ENCODE data around the gene CDH4. TPM values are rescaled to one million over a fixed set of nuclear protein-coding genes. Genes with fewer than 3 reads are reported as not detected.

The CDH4 gene
- total and polyA plus RNA-seq, 2 of the 13 experiments (the other 11 are each of a cell fraction or from before 2014, with no cell fraction given) = not detected

DNA sequence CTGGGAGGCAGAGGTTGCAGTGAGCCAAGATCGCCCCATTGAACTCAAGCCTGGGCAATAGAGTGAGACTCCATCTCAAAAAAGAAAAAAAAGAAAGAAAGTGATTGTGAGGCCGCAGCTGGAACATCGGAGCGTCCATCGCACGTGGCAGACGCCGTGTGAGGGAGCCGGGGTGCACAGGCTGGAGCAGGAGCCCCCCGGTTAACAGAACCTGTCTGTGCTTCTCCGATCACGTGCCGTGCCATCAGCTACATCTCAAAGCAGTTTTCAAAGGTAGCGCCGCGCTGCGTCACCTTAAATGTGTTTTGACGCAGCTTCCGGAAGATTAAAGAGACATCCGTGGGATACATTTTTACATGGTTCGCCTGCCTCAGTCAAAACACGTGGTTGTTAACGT, 674.7 kb downstream of the CDH4 start:
- DNase-seq (ENCODE audit: low spot score) (no peak), FAIRE-seq (no peak), ATAC-seq (no peak)
- no peaks in the 10 kb centered on the region for H3K9me3 ChIP-seq (ENCODE audit: low read length)
- 65% methylated on average over 23 of the region's 23 CpGs for WGBS (ENCODE audit: low lambda C conversion rate)
- H3K79me2 ChIP-seq (ENCODE audit: insufficient read depth, low read length) = no peaks in the 10 kb centered on the region
- no TSS peak for BruUV-seq (replicated peaks)
- peaks cover 24 to 82% of the 10 kb centered on the region in 2 experiments for H3K27me3 ChIP-seq (ENCODE audit: control insufficient read depth in 1 of 2, insufficient read depth in 2 of 2, low read length in 2 of 2)
- no peaks in the 10 kb centered on the region; the same call in 1 of the 2 replicates for H4K20me1 ChIP-seq (ENCODE audit: insufficient read depth, low read length)
- H3K4me3 ChIP-seq (replicated peaks in 1 of 3; ENCODE audit: insufficient read depth in 1 of 3, low read depth in 2 of 3, low read length in 3 of 3) = no peak overlapping the region
- intact Hi-C loops (cut with micrococcal nuclease; ENCODE audit: unreplicated experiment) = no loop called here
- no peak overlapping the region for H3K9ac ChIP-seq (ENCODE audit: insufficient read depth, low read depth, low read length)
- TF ChIP-seq PCBP2 (optimal IDR thresholded peaks at IDR 0.05; ENCODE audit: low read depth, low read length, poor library complexity, severe bottlenecking) = no peak
- no peak for TF ChIP-seq ZNF879 (CRISPR knock-in tag; IDR thresholded peaks at IDR 0.05)
- TF ChIP-seq ZNF746 (CRISPR knock-in tag; IDR thresholded peaks at IDR 0.05) = no peak
- no peak for TF ChIP-seq AKAP8 (CRISPR knock-in tag; IDR thresholded peaks at IDR 0.05)
- no peak for TF ChIP-seq SSRP1 (CRISPR knock-in tag; IDR thresholded peaks at IDR 0.05)
- TF ChIP-seq AGO1 (IDR thresholded peaks at IDR 0.05; ENCODE audit: low read depth, low read length, poor library complexity, severe bottlenecking) = no peak
- no peak for TF ChIP-seq ATF7 (IDR thresholded peaks at IDR 0.05)
- no peak for TF ChIP-seq ATF7 (CRISPR knock-in tag; IDR thresholded peaks at IDR 0.05)
- TF ChIP-seq ESRRA (CRISPR knock-in tag; IDR thresholded peaks at IDR 0.05; ENCODE audit: low read depth) = no peak
- no peak for TF ChIP-seq SMYD3 (CRISPR knock-in tag; IDR thresholded peaks at IDR 0.05)
- no peak for TF ChIP-seq ZSCAN21 (CRISPR knock-in tag; IDR thresholded peaks at IDR 0.05; ENCODE audit: borderline replicate concordance)
- TF ChIP-seq, protein P1, sequence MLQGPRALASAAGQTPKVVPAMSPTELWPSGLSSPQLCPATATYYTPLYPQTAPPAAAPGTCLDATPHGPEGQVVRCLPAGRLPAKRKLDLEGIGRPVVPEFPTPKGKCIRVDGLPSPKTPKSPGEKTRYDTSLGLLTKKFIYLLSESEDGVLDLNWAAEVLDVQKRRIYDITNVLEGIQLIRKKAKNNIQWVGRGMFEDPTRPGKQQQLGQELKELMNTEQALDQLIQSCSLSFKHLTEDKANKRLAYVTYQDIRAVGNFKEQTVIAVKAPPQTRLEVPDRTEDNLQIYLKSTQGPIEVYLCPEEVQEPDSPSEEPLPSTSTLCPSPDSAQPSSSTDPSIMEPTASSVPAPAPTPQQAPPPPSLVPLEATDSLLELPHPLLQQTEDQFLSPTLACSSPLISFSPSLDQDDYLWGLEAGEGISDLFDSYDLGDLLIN (CRISPR knock-in tag; IDR thresholded peaks at IDR 0.05; ENCODE audit: borderline replicate concordance) = no peak
- TF ChIP-seq SALL2 (CRISPR knock-in tag; IDR thresholded peaks at IDR 0.05) = no peak
- TF ChIP-seq KDM2A (CRISPR knock-in tag; IDR thresholded peaks at IDR 0.05; ENCODE audit: borderline replicate concordance, low read depth) = no peak
- TF ChIP-seq ZKSCAN1 (IDR thresholded peaks at IDR 0.05; ENCODE audit: low read length) = no peak
- TF ChIP-seq ZNF205 (CRISPR knock-in tag; IDR thresholded peaks at IDR 0.05) = no peak
- TF ChIP-seq, protein P2, sequence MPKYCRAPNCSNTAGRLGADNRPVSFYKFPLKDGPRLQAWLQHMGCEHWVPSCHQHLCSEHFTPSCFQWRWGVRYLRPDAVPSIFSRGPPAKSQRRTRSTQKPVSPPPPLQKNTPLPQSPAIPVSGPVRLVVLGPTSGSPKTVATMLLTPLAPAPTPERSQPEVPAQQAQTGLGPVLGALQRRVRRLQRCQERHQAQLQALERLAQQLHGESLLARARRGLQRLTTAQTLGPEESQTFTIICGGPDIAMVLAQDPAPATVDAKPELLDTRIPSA (CRISPR knock-in tag; IDR thresholded peaks at IDR 0.05; ENCODE audit: borderline replicate concordance) = no peak
- TF ChIP-seq, protein P3, sequence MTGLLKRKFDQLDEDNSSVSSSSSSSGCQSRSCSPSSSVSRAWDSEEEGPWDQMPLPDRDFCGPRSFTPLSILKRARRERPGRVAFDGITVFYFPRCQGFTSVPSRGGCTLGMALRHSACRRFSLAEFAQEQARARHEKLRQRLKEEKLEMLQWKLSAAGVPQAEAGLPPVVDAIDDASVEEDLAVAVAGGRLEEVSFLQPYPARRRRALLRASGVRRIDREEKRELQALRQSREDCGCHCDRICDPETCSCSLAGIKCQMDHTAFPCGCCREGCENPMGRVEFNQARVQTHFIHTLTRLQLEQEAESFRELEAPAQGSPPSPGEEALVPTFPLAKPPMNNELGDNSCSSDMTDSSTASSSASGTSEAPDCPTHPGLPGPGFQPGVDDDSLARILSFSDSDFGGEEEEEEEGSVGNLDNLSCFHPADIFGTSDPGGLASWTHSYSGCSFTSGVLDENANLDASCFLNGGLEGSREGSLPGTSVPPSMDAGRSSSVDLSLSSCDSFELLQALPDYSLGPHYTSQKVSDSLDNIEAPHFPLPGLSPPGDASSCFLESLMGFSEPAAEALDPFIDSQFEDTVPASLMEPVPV (CRISPR knock-in tag; IDR thresholded peaks at IDR 0.05) = no peak
- TF ChIP-seq, protein P4, sequence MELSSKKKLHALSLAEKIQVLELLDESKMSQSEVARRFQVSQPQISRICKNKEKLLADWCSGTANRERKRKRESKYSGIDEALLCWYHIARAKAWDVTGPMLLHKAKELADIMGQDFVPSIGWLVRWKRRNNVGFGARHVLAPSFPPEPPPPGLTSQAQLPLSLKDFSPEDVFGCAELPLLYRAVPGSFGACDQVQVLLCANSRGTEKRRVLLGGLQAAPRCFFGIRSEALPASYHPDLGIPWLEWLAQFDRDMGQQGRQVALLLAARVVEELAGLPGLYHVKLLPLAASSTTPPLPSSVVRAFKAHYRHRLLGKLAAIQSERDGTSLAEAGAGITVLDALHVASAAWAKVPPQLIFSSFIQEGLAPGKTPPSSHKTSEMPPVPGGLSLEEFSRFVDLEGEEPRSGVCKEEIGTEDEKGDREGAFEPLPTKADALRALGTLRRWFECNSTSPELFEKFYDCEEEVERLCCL (CRISPR knock-in tag; IDR thresholded peaks at IDR 0.05; ENCODE audit: borderline replicate concordance) = no peak
- no peak for TF ChIP-seq MYNN (CRISPR knock-in tag; IDR thresholded peaks at IDR 0.05; ENCODE audit: low read depth)
- ChIA-PET CTCF (ENCODE audit: low intra/inter-chr PET ratio, low total read pairs) (no interaction called here), POLR2A (no interaction called here)
- no peaks in the 10 kb centered on the region for H3K36me3 ChIP-seq (replicated peaks in 1 of 2; ENCODE audit: control insufficient read depth in 1 of 2, insufficient read depth in 2 of 2, low read length in 2 of 2)
- H3K4me2 ChIP-seq (ENCODE audit: low read depth, low read length) = no peak overlapping the region
- H3K27ac ChIP-seq (ENCODE audit: extremely low read length, insufficient read depth, low read length) = no peak overlapping the region
- no peak overlapping the region for H2AFZ ChIP-seq (ENCODE audit: low read length)
- in situ Hi-C loops (cut with HindIII; ENCODE audit: extremely low pct_ligation_motif_present, low pct_unique_long_range_greater_than_20kb) = no loop called here
- H3K4me1 ChIP-seq (ENCODE audit: insufficient read depth, low read length) = no peaks in the 10 kb centered on the region

Data from HepG2 (cell line).